C4-2B (cell line): Measurements from ENCODE around the gene MESP1.

Source experiments
- CTCF ChIP-seq: fragments of 450-650 bp; conservative IDR thresholded peaks from 2 replicates; pipeline ENCODE4 v1.5.1; 2017; ENCODE audit warnings: mild to moderate bottlenecking
- ZFX ChIP-seq: fragments of 450-650 bp; IDR thresholded peaks from 2 replicates; pipeline ENCODE4 v1.6.1; 2017

- TF ChIP-seq CTCF (no peak), ZFX (no peak)
Measured at GRCh38 chr15:89774492-89774891, 23.4 kb upstream of the MESP1 start.
